HS-5 (cell line): ENCODE data around the gene SGMS1.
A peak's percentile ranks its signal among the peaks of the same experiment; 100 is the strongest.
"Not testable (repeated sequence)": the region's sequence is repeated elsewhere in the genome, so short reads cannot be mapped to it uniquely, and the experiment has no call there.

Experiments used
- DNase-seq: peaks from one replicate; pipeline ENCODE4 v3.0.0-alpha.2; 2012; ENCODE audit warnings: low read depth

SGMS1 gene

DNA sequence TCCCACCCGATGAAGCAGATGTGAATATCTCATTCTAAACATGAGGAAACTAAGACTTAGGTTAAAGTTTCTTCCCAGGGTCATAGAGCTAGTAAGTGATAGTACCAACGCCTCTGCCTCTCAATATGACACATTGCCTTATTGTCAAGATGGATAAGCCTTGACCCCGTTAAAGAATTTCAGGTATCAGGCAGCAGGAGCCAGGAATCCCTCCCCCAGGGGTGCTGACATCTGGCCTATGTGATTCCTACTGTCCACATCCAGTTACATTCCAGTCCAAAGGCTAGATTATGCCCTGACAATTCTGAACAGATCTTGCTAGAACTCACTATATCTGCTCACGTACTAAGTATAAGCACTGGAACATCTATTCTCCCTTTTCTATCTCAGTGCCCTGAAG is 314.4 kb downstream of the SGMS1 start:
- DNase-seq: no peak

DNA sequence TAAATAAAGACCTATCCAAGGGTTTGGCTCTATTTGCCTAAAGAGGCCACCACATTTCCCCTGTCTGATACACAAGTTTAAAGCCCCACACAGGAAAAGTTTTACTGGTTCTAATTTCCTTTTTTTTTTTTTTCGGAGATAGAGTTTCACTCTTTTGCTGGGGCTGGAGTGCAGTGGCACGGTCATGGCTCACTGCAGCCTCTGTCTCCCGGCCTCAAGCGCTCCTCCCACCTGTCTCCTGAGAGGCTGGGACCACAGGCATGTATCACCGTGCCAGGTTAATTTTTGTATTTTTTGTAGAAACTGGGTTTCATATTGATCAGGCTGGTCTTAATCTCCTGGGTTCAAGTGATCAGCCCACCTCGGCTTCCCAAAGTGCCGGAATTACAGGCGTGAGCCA is 319.1 kb downstream of the SGMS1 start:
- DNase-seq: no peak

DNA sequence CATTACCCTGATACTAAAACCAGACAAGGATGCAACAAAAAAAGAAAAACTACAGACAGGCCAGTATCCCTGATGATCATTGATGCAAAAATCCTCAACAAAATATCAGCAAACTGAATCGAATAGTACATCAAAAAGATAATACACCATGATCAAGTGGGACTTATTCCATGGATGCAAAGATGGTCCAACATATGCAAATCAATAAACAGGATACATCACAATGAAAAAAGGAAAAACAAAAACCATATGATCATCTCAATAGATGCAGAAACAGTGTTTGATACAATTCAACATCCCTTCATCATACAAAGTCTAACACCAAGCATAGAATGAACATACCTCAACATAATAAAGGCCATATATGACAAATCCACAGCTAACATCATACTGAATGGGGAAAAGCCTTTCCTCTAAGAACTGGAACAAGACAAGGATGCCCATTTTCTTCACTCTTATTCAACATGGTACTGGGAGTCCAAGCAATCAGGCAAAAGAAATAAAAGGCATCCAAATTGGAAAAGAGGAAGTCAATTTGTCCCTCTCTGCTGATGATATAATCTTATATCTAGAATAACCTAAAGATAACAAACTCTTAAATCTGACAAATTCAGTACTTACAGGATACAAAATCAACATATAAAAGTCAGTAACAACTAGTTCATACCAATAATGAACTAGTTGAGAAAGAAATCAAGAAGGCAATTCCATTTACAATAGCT is 323.6 kb downstream of the SGMS1 start:
- no peak for DNase-seq

DNA sequence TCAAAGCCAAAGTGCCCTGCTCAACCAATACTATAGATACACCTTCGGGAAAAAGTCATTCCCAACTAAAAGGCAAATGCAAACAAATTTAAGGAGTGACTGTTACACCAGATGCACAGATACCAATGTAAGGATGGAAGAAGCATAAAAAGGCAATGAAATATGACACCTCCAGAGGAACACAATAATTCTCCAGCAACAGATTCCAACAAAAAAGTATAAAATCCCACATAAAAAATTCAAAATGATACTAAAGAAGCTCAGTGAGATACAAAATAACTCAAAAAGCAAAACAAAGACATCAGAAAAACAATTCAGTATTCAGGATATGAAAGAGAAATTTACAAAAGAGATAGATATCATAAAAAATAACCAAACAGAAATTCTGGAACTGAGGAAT is 328.4 kb downstream of the SGMS1 start:
- DNase-seq: no peak

DNA sequence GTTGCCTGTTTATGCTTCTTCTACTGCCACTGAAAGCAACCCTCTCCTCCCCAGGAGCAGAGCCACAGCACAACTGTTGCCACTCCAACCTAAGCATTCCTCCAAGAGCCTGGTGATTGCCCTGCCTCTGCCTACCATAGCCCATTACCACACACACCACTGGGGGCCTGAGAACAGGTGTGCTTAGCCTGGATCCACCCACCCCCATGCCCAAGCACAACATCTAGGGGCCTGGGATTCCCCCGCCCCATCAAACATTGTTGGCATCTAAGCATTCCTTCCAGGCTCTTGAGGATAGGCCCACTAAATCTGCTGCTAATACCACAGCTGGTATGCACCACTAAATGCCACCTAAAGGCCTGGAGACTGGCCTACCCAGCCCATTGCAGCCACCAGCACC is 329.2 kb downstream of the SGMS1 start:
- DNase-seq: no peak

DNA sequence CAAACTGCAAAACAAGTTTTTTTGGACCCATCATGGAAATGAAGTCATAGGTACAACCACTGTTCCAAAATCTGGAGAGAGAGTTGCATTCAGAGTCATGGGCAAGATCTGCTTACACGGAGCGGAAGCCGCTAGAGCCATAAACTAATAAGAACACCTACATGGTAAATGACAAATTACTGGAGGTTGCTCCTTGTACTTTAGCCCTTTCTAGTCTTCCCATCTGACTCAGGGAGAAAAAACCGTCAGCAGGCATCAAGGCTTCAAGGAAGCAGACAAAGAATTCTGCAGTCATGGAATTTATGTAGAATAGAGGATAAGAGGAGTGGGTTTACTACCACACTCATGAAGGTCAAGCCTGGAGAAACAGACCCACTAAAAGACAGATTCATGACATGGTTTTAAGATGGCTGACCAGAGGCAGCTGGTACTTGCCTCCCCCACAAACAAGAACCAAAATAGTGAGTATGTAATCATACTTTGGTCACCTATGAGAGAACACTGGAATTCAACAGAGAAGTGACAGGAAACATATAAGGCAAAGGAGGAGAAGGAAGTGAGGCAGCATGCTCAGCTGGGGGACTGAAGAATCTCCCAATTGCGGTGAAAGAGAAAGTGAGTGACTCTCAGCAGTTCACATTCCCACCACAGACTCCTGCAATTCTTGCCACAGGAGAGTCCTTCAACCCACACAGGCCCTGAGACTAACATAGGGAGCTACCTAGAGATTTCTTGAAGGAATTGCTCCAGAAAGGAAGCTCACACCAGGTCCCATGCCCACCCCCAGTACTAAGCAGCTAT is 330.0 kb downstream of the SGMS1 start:
- DNase-seq: no peak

DNA sequence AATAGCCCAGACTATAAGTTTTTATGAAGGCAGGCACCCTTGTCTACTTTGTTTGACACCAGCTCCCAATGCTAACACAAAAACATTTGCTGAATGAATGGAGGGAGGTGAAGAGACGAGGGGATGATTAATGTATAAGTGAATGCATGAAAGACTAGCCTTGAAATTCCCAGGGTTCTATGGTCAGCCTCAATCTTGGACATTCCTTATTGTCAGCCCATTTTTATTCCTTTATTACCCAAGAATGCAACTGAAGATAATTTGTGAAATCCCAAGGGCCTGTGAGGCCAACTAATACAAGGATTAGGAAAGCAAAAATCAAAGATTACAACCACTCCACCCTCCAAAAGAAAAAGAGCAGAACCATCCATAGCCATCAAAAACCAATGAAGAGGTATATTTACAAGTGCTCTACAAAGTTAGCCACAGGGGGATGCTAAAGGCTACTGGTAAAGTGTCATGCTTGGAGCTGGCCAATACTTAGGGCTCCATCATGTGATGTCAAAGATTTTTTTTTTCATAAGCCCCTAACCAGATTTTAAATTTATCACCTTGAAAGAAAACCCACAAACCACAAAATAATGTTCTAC is 332.4 kb downstream of the SGMS1 start:
- DNase-seq: no peak

DNA sequence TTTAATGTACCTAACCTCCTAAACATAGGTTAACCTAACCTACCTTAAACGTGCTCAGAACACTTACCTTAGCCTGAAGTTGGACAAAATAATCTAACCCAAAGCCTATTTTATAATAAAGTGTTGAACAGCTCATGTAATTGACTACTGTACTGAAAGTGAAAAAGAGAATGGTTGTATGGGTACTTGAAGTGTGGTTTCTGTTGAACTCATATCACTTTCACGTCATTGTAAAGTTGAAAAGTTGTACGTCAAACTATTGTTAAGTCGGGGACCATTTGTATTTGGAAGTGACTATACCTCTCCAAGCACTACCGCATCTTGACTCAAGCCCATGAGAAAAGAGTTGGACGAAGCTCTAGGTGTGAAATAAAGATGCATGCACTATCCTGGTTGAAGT is 334.6 kb downstream of the SGMS1 start:
- DNase-seq: no peak

DNA sequence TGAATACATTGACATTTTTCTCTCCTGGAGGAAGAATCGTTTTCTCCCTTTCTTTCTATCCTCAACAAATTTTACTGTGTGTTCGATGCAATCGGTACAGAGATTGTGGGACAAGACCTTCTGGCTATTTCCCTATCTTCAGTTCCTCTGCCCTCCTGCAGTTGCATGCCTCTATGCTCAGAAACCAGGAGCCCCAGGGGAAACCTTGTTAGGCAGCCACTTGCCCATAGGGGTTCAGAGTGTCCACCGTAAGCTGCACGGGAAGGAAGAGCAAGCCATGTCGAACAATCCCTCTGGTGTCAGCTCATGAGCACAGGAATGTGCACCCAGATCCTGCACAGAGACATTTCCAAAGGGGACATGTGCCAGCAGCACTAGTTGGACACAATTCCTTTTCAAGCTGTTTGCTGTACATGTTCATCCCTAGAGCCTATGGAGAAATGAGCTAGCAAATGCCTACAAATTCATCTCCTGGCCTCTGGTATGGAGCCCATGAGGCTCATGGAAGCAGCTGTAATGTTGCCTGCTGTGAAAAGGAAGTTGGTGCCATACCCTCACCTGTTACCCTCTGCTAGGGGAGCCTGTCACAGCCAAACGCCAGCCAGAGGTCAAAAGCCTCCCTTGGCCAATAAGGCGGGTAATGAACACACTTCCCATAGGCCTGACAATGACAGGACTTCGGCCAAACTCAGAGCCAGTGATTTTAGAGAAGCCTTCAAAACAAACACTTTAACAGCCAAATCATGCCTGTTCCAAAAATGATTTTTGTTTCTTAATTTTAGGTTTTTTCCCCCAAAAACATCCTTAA is 336.6 kb downstream of the SGMS1 start:
- no peak for DNase-seq

DNA sequence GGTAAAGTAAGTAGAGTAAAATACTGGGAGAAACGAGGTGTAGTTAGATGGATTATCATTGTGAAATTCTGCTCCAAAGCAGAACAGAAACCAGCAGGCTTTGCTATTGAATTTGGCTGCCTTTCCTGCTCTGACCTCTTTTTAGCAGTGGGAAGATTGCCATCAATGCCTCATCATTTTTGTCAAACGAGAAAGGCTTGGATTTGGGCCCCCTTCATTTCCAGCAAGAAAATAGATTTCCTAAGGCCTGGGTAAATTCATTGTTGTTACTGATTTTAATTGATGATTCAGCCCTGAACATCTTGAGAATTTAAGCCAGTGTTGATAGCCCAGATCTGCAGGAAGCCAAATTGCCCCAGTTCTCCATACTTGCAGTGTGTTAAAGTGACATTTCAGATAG is 337.2 kb downstream of the SGMS1 start:
- DNase-seq: peak; percentile 19

DNA sequence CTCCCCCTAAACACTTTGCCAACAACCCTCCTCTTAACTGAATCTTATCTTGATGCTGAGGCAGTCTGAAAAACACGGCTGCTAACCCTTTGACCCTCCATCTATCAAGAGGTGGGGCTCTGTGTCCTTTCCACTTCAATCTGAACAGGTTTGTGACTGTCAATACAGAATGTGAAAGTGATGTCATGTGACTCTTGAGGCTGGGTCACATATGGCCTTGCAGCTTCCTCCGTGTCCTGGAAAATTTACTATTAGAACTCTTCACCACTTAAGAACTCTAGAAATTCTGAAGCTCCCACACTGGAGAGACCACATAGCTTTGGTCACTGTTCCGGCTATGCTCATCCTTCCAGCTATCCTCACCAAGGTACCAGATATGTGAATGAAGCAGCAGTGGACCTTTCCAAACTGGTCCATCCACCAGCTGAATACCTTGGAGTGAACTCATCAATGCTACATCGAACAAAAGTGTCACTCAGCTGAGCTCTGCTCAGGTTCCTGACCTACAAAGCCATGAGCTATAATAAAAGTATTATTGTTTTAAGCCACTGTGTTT is 341.7 kb downstream of the SGMS1 start:
- DNase-seq: no peak

DNA sequence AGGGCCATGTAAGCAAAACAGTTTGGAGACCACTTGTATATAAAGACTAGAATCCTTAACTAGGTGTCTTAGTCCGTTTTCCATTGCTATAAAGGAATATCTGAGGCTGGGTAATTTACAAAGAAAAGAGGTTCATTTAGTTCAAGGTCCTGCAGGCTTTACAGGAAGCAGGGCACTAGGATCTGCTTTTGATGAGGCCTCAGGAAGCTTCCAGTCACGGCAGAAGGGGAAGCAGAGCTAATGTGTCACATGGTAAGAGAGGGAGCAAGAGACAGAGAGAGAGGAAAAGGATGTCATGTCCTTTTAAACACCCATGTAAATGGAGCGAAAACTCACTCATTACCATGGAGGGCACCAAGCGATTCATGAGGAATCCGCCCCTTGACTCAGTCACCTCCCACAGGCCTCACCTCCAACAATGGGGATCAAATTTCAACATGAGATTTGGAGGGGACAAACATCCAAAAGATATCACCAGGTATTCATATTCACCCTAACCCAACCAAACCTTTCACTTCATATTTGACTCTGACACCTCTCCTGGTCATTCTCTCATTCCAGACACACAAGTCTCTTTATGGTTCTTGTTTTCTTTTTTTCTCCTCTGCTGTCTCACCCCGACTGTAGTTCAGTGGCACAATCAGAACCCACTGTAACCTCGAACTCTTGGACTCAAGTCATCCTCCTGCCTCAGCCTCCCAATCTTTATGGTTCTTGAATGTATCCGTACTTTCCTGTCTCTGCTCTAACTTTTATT is 342.4 kb downstream of the SGMS1 start:
- DNase-seq: no peak

DNA sequence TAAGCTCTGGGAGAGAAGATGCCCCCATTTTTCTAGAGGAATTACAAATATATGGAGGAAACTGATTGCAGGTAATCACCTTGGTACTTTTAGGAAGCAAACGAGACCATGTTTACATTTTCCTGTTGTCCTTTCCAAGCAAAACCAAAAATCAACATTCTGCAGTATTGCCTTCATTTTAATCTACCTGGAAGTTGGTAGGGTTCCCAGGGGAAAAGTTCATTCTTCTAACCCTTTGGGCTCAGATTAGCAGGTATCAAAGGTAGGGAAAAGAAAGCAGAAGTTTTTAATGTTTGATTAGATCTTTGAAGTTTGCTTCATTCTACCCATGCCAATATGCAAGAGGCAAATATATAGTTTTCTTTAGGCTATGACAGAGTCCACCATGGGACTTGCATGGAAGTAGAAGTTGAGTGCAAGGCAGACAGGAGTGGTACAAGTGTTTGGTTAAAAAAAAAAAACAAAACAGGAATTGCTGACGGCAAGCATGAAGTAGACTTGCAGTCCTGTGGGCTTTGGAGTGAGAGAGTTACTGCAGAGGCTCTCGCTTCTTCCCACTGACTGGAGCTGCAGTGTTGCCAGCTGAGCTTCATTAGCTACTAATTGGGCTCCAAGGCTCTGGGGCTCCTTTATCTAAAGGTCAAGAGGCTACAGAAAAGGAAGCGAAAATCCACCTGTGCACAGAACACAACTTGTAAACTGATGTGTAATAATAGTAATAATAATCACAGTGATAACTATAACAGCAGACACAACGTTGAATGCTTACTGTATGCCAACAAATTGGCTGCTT is 343.5 kb downstream of the SGMS1 start:
- DNase-seq: no peak

DNA sequence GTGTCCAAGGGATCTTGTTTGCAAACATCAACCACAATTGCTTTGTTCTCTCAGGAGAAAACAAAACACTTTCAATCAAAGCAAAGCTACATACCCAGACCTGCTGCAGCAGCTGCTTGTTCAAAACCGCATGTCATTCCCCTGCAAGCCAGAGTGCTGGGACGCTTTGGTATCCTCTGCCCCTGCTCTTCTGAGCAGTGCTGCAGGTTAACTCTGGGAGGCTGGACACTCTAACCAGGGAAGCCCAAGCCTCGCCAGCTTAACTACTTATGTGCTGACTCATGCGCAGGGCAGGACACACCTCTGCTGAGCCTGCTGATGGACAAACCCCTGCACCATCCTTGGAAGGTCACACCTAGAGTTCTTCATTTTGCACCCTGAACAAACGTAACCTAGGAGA is 344.3 kb downstream of the SGMS1 start:
- no peak for DNase-seq

DNA sequence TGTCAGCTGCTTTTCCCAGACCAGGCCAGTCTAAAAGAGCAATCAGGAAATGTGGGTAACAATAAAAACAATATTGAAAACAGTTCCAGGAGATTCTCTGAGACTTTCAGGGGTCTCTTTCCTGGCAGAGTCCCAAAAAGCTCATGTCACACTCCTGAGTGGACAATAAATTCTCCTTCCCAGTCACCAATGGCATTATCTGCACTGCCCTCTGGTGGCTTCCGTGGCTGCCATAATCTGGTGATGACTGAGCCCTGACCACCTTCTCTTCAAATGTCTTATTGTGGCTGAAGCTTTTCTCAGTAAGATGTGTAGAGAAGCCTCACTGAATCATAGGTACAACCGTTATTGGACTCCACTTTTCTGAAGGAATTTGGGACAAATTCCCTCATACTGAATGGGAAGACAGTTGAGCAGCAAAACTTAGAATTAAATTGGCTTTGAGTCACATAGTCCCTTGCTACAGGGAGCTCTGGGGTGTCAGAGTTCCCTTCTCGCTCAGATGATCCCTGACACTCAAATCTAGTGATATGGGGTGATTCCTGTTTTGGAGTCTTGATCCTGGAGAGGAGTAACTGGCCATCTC is 348.0 kb downstream of the SGMS1 start:
- DNase-seq: no peak

DNA sequence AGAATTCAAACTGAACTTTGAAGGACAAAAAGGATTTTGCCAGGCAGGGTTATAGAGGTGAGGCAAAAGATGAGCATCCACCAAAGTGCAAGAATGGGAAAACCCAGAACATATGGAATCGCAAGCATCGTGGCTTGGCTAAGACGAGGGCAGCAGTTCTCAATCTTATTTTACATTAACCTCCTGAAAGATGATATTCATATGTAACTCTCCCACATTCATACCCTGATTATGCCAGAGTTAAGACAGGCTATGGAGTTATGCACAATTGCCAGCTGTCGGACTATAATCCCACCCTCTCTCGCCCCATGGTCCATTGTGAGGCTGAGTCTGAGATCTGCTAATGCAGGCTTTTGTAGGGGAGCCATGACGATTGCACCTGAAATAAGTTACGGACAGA is 351.2 kb downstream of the SGMS1 start:
- DNase-seq: no peak

DNA sequence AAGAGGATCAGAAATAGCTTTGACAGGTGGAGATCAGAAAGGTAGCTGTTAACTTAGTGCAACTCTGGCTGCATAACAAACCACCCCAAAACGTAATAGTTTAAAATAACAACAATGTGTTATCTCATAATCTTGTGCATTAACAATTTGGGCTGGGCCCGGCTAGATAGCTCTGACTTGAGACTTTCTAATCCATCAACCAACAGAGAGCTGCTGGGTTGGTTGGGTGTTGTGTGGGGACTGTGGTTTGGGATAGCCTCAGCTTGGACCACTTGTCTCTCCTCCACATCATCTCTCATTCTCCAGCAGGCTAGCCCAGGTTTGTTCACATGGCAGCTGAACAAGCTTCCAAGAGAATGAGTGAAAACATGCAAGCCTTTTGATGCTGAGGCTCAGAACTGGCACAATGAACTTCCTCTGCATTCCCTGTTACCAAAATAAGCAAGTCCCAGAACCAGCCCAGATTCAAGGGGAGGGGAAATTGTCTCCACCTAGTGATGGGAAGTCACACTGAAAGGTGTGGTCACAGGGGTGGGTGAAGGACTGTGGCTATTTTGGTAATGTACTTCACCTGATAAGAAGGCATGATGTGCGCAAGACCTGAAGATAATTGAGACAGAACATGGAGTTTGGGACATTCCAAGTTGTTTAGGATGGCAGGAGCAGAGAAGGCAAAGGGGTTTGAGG is 352.0 kb downstream of the SGMS1 start:
- DNase-seq: no peak

DNA sequence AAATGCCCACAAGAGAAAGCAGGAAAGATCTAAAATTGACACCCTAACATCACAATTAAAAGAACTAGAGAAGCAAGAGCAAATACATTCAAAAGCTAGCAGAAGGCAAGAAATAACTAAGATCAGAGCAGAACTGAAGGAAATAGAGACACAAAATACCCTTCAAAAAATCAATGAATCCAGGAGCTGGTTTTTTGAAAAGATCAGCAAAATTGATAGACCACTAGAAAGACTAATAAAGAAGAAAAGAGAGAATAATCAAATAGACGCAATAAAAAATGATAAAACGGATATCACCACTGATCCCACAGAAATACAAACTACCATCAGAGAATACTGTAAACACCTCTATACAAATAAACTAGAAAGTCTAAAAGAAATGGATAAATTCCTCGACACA is 355.9 kb downstream of the SGMS1 start:
- not testable (repeated sequence) for DNase-seq

DNA sequence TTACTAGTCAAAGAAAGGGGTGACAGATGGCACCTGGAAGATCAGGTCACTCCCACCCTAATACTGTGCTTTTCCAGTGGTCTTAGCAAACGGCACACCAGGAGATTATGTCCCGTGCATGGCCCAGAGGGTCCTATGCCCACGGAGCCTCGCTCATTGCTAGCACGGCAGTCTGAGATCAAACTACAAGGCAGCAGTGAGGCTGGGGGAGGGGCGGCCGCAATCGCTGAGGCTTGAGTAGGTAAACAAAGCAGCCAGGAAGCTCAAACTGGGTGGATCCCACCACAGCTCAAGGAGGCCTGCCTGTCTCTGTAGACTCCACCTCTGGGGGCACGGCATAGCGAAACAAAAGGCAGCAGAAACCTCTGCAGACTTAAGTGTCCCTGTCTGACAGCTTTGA is 361.1 kb downstream of the SGMS1 start:
- not testable (repeated sequence) for DNase-seq
